ENCODE results near the gene PRIMPOL. TPM values are rescaled to one million over a fixed set of nuclear protein-coding genes. Genes with fewer than 3 reads are reported as not detected.
"Not testable (repeated sequence)": the region's sequence is repeated elsewhere in the genome, so short reads cannot be mapped to it uniquely, and the experiment has no call there.

Gene PRIMPOL
- total RNA-seq, 1 donor: 29.9 TPM

- peak overlapping the region; percentile 67 for H3K4me3 ChIP-seq (ENCODE audit: low read depth, low read length)
- no peak for TF ChIP-seq CTCF (IDR thresholded peaks at IDR 0.05; ENCODE audit: insufficient read depth, low read length)
- DNase-seq (ENCODE audit: low read depth): no peak
These were observed 85.2 kb downstream of the PRIMPOL start for GRCh38 chr4:184734758-184735157.

GRCh38 chr4:184739575-184739974, 90.0 kb downstream of the PRIMPOL start:
- not testable (repeated sequence) for H3K4me3 ChIP-seq (ENCODE audit: low read depth, low read length); DNase-seq (ENCODE audit: low read depth)

- no peak overlapping the region for H3K4me3 ChIP-seq (ENCODE audit: low read depth, low read length)
- TF ChIP-seq CTCF (IDR thresholded peaks at IDR 0.05; ENCODE audit: insufficient read depth, low read length): no peak
- no peak for DNase-seq (ENCODE audit: low read depth)
These were observed 91.4 kb downstream of the PRIMPOL start for GRCh38 chr4:184740980-184741391.

DNA sequence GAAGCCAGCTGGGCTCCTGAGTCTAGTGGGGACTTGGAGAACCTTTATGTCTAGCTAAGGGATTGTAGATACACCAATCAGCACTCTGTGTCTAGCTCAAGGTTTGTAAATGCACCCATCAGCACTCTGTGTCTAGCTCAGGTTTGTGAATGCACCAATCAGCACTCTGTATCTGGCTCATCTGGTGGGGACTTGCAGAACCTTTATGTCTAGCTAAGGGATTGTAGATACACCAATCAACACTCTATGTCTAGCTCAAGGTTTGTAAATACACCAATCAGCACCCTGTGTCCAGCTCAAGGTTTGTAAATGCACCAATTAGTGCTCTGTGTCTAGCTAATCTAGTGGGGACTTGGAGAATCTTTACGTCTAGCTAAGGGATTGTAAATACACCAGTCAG, 92.1 kb downstream of the PRIMPOL start:
- H3K4me3 ChIP-seq (ENCODE audit: low read depth, low read length); DNase-seq (ENCODE audit: low read depth): not testable (repeated sequence)

DNA sequence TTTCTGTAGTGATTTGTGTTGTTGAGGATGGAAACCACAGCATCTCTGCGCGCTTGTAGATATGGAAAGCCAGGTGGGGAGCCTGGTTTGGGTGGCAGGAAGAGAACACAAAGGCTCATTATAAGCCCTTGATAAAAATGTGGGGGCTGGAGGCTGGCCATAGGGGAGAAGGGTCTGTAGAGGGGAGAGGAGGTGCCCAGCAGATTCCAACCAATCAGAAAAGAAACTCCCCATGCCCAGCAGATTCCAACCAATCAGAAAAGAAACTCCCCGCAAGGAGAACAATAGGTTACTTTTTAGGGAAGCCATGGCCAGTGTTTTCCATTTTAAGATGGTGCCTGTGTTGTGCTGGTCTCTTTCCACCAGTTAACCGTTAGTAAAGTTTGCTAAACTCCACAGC, 94.1 kb downstream of the PRIMPOL start:
- no peak overlapping the region for H3K4me3 ChIP-seq (ENCODE audit: low read depth, low read length)
- TF ChIP-seq CTCF (IDR thresholded peaks at IDR 0.05; ENCODE audit: insufficient read depth, low read length): no peak
- DNase-seq (ENCODE audit: low read depth): no peak

DNA sequence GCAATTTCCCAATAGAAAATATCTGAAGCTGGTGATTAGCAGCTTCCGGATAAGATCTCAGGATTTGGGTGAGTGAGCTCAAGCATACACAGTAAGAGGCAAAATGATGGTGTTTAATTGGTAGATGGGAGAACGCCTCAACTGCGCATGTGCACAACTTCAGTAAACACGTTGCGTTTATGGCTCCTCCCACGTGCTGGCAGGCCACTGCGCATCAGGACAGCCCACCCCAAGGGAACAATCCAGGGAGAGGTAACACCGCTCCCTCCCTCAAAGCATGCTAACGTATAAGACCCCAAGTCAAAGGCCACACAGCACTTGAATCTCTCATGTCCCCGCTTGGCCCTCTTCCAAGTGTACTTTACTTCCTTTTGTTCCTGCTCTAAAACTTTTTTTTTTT, 94.7 kb downstream of the PRIMPOL start:
- no peak for DNase-seq (ENCODE audit: low read depth)
- no peak for TF ChIP-seq CTCF (IDR thresholded peaks at IDR 0.05; ENCODE audit: insufficient read depth, low read length)
- no peak overlapping the region for H3K4me3 ChIP-seq (ENCODE audit: low read depth, low read length)

Other genes with a start within 250 kb of the PRIMPOL start
- 16.8 and 35.2 TPM in 2 replicates for gene IRF2, start 175.2 kb upstream of the PRIMPOL start, total RNA-seq (ENCODE audit: low replicate concordance)
- 36.2 and 40.8 TPM in 2 replicates for gene CASP3, start 291 bp upstream of the PRIMPOL start, total RNA-seq (ENCODE audit: low replicate concordance)
- 3.3 and 30.5 TPM in 2 replicates for gene CENPU, start 84.4 kb downstream of the PRIMPOL start, total RNA-seq (ENCODE audit: low replicate concordance)
- 26.2 and 26.3 TPM in 2 replicates for gene ACSL1, start 176.2 kb downstream of the PRIMPOL start, total RNA-seq (ENCODE audit: low replicate concordance)

Measured in fibroblast of the aortic adventitia (primary cell).